ENCODE data around the gene ATG4C.

ATG4C gene

DNA sequence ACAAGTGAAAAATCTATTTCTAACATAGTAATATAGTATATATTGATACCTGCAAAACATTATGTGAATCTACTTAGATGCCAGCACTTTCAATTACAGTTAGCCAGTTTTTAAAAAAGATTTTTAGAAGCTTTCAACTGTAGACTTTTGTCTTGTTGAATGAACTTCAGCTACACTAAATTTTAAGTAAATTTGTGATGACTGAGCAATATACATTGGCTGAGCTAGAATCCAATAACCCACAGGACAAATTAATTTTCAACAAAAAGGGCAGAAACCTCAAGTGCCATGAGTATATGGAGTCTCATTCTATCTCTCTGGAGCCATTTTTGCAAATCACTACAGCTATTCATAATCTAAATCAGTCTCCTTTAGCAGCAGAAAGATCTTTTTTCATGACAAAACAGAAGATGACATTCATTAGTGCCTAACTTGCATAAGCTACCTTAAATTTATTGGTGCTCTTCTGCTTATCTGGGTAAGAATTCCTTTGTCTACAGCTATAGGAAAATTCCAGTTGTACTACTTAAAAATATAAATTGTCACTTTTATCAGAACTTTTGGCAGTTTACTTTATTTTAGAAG lies 100.3 kb downstream of the ATG4C start:
- no peak overlapping the region for H3K9ac ChIP-seq
- no peak overlapping the region for H2AFZ ChIP-seq (ENCODE audit: low read depth)
- TF ChIP-seq, protein P1, sequence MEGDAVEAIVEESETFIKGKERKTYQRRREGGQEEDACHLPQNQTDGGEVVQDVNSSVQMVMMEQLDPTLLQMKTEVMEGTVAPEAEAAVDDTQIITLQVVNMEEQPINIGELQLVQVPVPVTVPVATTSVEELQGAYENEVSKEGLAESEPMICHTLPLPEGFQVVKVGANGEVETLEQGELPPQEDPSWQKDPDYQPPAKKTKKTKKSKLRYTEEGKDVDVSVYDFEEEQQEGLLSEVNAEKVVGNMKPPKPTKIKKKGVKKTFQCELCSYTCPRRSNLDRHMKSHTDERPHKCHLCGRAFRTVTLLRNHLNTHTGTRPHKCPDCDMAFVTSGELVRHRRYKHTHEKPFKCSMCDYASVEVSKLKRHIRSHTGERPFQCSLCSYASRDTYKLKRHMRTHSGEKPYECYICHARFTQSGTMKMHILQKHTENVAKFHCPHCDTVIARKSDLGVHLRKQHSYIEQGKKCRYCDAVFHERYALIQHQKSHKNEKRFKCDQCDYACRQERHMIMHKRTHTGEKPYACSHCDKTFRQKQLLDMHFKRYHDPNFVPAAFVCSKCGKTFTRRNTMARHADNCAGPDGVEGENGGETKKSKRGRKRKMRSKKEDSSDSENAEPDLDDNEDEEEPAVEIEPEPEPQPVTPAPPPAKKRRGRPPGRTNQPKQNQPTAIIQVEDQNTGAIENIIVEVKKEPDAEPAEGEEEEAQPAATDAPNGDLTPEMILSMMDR (conservative IDR thresholded peaks at IDR 0.05; ENCODE audit: low read depth, low read length): no peak
- H3K36me3 ChIP-seq (ENCODE audit: insufficient read depth): no peaks in the 10 kb centered on the region
- H3K79me2 ChIP-seq (ENCODE audit: insufficient read depth, low read depth): no peaks in the 10 kb centered on the region
- H3K27me3 ChIP-seq (ENCODE audit: insufficient read depth, low read depth): no peaks in the 10 kb centered on the region
- H4K20me1 ChIP-seq (ENCODE audit: insufficient read depth): no peaks in the 10 kb centered on the region
- no peak overlapping the region for H3K27ac ChIP-seq
- H3K4me3 ChIP-seq (IDR thresholded peaks at IDR 0.05; ENCODE audit: insufficient read depth, low read depth, low read length): no peak overlapping the region
- no peaks in the 10 kb centered on the region for H3K4me1 ChIP-seq (ENCODE audit: low read depth, poor library complexity, severe bottlenecking)
- H3K4me2 ChIP-seq: no peak overlapping the region

DNA sequence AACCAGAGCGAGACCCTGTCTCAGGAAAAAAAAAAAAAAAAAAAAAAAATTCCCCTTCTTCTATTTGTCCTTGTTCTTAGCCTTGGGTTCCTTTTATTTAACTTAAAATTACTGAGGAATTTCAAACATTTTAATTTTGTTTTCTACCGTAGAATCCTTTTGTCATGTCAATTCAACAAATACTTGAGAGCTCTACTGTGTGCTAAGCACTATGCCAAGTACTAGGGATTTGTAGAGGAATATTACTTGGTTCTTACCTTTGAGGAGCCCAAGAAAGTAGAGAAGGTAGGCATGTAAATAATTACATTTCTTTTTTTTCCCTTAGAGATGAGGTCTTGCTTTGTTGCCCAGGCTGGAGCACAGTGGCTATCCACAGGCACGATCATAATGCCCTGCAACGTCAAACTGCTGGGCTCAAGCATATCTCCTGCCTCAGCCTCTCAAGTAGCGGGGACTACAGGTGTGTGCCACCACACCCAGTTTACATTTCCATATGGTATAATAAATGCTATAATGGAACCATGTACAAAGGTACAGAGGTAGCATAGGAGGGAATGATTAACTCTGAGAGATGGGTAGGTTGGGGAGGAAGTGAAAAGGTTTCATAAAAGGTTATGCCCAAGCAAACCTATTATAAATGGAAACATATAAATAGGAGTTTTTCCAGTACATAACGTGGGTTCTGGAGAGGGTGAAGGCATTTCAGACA lies 104.0 kb downstream of the ATG4C start:
- TF ChIP-seq, protein P1 (conservative IDR thresholded peaks at IDR 0.05; ENCODE audit: low read depth, low read length): no peak
- no peaks in the 10 kb centered on the region for H3K4me1 ChIP-seq (ENCODE audit: low read depth, poor library complexity, severe bottlenecking)

DNA sequence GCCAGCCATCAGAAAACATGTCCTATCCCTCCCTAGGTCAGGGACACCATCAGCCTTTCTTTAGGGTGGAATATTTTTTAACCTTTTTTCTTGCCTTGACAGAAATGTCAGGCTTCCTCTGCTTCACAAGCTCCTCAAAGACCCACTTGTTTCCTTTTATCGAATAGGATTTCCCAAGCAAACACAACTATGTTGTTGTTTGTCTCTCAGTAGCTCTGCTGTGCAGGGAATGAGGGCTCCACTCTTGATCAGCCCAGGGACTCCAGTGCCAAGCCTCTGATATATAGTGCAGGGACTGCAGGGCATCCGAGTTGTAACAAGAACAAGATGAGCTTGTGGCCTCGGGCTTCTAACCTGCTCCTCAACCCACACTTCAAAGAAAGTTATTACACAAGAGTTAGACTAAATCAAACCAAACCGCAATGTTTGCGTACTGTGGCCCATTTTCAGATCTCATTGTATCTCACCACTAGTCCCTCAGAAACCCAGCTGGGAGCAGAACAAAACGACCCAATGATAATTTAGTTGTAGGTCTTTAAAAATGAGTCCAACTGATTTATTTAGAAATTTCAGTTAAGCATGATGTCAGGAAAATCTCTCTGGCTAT lies 108.1 kb downstream of the ATG4C start:
- no peaks in the 10 kb centered on the region for H4K20me1 ChIP-seq (ENCODE audit: insufficient read depth)
- no peak overlapping the region for H3K9ac ChIP-seq
- TF ChIP-seq, protein P1 (conservative IDR thresholded peaks at IDR 0.05; ENCODE audit: low read depth, low read length): no peak
- no peak overlapping the region for H3K27ac ChIP-seq
- H3K4me3 ChIP-seq (IDR thresholded peaks at IDR 0.05; ENCODE audit: insufficient read depth, low read depth, low read length): no peak overlapping the region
- H3K79me2 ChIP-seq (ENCODE audit: insufficient read depth, low read depth): no peaks in the 10 kb centered on the region
- no peak overlapping the region for H2AFZ ChIP-seq (ENCODE audit: low read depth)
- H3K27me3 ChIP-seq (ENCODE audit: insufficient read depth, low read depth): no peaks in the 10 kb centered on the region
- H3K4me2 ChIP-seq: no peak overlapping the region
- H3K36me3 ChIP-seq (ENCODE audit: insufficient read depth): no peaks in the 10 kb centered on the region
- no peaks in the 10 kb centered on the region for H3K4me1 ChIP-seq (ENCODE audit: low read depth, poor library complexity, severe bottlenecking)

More for the DNA sequence above, 104.0 kb downstream of the ATG4C start:
- Histone ChIP-seq H3K9ac (no peak overlapping the region), H3K4me2 (no peak overlapping the region), H2AFZ (ENCODE audit: low read depth) (no peak overlapping the region), H3K79me2 (ENCODE audit: insufficient read depth, low read depth) (no peaks in the 10 kb centered on the region), H3K36me3 (ENCODE audit: insufficient read depth) (no peaks in the 10 kb centered on the region), H3K27ac (no peak overlapping the region), H4K20me1 (ENCODE audit: insufficient read depth) (no peaks in the 10 kb centered on the region), H3K4me3 (IDR thresholded peaks at IDR 0.05; ENCODE audit: insufficient read depth, low read depth, low read length) (no peak overlapping the region), H3K27me3 (ENCODE audit: insufficient read depth, low read depth) (no peaks in the 10 kb centered on the region)

DNA sequence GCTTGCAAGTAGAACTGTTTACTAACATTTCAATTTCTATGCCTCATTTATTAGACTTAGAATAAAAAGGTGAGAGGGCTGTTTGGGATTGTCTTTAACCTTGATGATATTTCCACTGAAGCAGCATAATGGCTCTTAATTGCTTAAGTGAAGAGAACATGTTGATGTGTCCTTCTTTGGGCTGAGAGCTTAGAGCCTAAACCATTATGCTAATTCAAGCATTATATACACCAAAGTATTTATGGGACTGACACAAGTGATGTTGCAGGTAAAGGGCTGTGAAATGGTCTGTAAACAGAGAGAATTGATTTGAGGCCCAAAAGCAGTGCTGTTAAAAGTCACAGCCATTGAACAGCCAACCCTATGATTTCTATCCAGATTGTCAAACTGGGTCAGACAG lies 113.9 kb downstream of the ATG4C start:
- no peaks in the 10 kb centered on the region for H3K4me1 ChIP-seq (ENCODE audit: low read depth, poor library complexity, severe bottlenecking)
- H3K4me2 ChIP-seq: no peak overlapping the region
- no peaks in the 10 kb centered on the region for H3K27me3 ChIP-seq (ENCODE audit: insufficient read depth, low read depth)
- no peaks in the 10 kb centered on the region for H4K20me1 ChIP-seq (ENCODE audit: insufficient read depth)
- no peak overlapping the region for H2AFZ ChIP-seq (ENCODE audit: low read depth)
- H3K27ac ChIP-seq: no peak overlapping the region
- no peak overlapping the region for H3K9ac ChIP-seq
- TF ChIP-seq, protein P1 (conservative IDR thresholded peaks at IDR 0.05; ENCODE audit: low read depth, low read length): no peak
- H3K4me3 ChIP-seq (IDR thresholded peaks at IDR 0.05; ENCODE audit: insufficient read depth, low read depth, low read length): no peak overlapping the region
- H3K36me3 ChIP-seq (ENCODE audit: insufficient read depth): no peaks in the 10 kb centered on the region
- no peaks in the 10 kb centered on the region for H3K79me2 ChIP-seq (ENCODE audit: insufficient read depth, low read depth)

Measured in KMS-11 (cell line).